Measurements from ENCODE around the gene UBFD1.

DNA sequence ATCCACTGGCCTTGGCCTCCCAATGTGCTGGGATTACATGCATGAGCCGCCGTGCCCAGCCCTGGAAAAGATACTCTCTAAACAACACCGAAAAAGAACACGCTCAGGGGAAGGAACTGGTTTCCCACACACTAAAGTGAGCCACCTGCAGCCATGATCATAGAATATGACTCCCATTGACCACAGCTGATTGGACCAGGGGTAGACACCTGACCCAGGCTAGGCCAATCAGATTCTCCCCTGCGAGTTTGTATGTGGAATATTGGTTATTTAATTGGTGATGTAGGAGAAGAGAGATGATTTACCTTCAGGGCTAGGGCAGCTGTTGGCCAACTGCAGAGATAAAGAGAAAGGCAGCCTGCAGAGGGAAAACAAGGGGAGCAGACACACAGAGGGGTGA lies 38.2 kb upstream of the UBFD1 start:
- TF ChIP-seq CTCF (IDR thresholded peaks at IDR 0.05) (no peak), POLR2A (IDR thresholded peaks at IDR 0.05) (no peak)
